Stimulated activated CD8-positive, alpha-beta memory T cell treated with anti-CD3 and anti-CD28 coated beads, Interleukin-7, amount 100 ng/mL, for 4 hours (primary cell): ENCODE results near the gene SLBP.

ENCODE experiments used
- DNase-seq, 2 donors: peaks; one replicate each; pipeline ENCODE4 v3.0.0-alpha.2; 2020; ENCODE audit warnings: low read depth in 2 of 2

The SLBP gene

DNA sequence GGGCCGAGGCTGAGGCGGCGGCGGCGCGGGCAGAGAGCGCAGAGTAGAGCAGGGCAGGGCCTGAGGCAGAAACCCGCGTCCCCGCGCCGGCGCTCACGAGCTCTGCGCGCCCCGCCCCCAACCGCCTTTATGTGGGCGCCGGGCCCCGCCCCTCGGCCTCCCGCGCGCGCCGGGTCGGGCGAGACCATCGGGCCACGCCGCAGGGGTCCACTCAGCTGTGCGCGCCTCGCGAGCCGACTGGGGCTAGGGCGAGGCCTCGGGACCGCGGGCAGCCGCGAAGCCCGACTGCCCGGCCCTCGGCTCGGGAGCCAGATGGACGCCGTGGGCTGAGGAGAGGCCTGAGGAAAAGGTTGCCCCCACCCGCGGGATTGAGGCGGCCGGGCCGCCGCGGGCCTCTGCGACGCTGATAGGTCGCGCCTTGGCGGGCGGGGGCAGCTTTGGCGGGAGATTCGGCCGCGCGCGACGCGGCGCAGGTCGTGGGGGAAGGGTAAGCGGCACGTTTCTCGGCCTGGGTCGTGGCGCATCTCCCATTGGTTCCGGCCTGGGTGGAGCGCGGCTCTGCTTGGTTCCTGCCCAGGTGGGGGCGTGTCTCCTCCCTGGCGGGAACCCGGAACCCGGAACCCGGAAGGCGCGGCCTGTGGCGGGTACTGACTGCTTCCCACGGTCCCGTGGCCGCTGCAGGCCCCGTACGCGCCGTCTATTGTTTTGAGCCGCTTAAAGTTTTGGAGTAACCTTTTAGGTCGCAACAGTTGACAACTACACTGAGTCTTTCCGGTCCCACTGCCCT lies at the start of gene SLBP:
Gene SLBP, minus strand, starts transcription at position 104 of the 787 bp plus-strand sequence. CDS start 131 bp downstream, outside the sequence.
- peak; percentile 96 to 98 for DNase-seq

- DNase-seq: no peak
These were observed 49.1 kb upstream of the SLBP start for GRCh38 chr4:1761130-1761689.

- no peak for DNase-seq
These were observed 48.5 kb upstream of the SLBP start for GRCh38 chr4:1760521-1761071.

DNA sequence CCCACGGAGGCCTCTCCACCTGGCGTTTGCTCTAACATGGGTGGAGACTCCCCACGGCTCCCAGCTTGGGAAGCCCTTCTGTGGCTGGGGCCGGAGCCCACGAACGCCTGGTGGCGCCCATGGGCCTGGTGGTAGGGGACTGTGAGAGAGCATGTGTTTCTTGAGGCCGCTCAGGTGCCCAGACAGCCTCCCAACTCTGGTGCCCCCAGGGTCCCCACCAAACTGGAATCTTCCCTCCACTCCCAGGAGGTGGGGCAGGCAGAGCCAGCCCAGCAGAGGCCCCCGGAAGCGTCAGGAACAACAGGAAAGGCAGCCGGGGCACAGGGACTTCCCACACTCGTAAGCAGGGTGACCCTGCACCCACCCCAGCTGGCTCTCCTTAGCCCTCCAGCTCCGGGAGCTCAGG lies 47.7 kb upstream of the SLBP start:
- DNase-seq: no peak

DNA sequence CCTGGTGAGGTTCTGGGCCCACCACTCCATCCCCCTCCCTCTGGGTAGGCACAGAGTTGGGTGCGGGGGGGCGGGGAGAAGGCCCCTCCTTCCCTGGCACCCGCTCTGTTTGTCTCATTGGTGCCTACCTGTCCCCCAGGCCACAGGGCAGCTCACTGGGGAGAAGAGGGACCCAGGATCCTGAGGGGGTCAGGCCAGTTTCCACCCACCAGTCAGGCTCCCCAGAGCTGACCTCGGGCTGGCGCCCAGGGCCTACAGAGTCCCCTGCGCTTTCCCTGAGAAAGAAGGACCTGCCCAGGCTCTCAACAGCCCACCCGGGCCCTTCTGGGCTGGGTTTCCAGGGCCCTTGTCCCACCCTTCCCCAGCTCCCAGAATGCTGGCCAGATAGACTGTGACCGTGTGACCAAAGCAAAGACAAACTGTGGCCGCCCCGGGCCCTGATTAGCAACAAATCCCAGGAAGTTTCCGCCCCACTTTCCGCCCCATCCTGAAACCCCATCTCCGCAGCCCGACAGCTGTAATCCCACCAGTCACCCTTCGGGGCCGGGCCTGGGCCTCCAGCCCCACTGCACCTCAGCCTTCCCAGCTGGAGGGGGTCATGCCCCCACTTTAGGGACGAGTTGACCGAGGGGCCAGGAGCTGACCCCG lies 47.2 kb upstream of the SLBP start:
- DNase-seq: no peak

GRCh38 chr4:1758306-1759121 lies 46.4 kb upstream of the SLBP start:
- DNase-seq: no peak

GRCh38 chr4:1757836-1758235 lies 45.7 kb upstream of the SLBP start:
- no peak for DNase-seq

- DNase-seq: no peak
These were observed 45.0 kb upstream of the SLBP start for GRCh38 chr4:1756893-1757779.

- DNase-seq: no peak
These were observed 44.0 kb upstream of the SLBP start for GRCh38 chr4:1756079-1756478.

GRCh38 chr4:1755297-1755696 lies 43.2 kb upstream of the SLBP start:
- no peak for DNase-seq

GRCh38 chr4:1754336-1754735 lies 42.2 kb upstream of the SLBP start:
- no peak for DNase-seq

- no peak for DNase-seq
These were observed 41.7 kb upstream of the SLBP start for GRCh38 chr4:1753697-1754311.

GRCh38 chr4:1753294-1753696 lies 41.2 kb upstream of the SLBP start:
- DNase-seq: no peak

- DNase-seq: no peak
These were observed 40.3 kb upstream of the SLBP start for GRCh38 chr4:1752284-1753041.

GRCh38 chr4:1751919-1752283 lies 39.8 kb upstream of the SLBP start:
- no peak for DNase-seq

GRCh38 chr4:1751155-1751918 lies 39.2 kb upstream of the SLBP start:
- DNase-seq: no peak

DNA sequence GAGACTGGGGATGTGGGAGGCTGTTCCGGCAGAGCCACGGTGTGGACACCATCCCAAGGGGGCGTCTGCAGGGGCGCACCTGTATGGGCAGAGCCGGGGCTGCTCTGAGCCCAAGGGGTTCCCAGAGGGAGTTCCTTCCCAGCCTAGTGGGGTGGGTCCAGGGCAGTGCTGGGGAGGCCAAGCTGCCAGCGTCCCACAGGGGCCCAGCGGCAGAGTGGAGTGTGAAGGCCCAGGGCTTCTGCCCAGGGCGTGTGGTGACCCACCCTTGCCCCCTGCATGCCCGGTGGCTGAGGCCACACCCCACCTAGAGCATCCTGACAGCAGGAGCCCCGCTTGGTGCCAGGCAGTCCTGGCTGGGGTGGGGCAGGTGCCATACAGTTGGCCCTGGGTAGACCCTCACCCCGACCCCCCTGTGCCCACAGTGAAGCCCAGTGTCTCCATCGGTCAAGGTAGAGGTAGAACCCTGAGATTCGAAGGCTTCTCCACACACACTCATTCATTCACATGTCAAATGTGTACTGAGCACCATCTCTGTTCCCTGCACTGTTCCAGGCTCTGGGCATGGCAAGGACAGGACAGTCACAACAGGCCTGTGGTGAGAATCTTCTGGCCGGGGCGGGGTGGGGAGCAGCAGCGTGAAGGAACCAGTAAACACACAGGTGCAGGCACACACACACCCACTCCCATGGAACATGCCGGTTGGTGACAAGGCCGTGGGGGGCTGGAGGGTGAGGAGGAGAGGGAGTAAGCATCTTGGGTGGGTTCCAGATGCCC lies 38.4 kb upstream of the SLBP start:
- DNase-seq: no peak

GRCh38 chr4:1749826-1750225 lies 37.7 kb upstream of the SLBP start:
- DNase-seq: no peak
